Measurements from ENCODE around the gene EML3. TPM values are rescaled to one million over a fixed set of nuclear protein-coding genes. Genes with fewer than 3 reads are reported as not detected.
A peak's percentile ranks its signal among the peaks of the same experiment; 100 is the strongest.
"Not testable (repeated sequence)": the region's sequence is repeated elsewhere in the genome, so short reads cannot be mapped to it uniquely, and the experiment has no call there.

EML3 gene
- total RNA-seq, 6 donors from 2014 or later = 31.0 to 148 (median 71.0) TPM

- Histone ChIP-seq H3K36me3 (peaks cover 0 to 26% (median 21%) of the 10 kb centered on the region in 4 donors), H3K4me3 (peak overlapping the region; percentile 79 to 97 (median 90)), H3K9me3 (no peaks in the 10 kb centered on the region), H3K27ac (peak overlapping the region; percentile 88 to 97 (median 95)), H3K4me1 (peaks cover 12 to 32% (median 17%) of the 10 kb centered on the region in 4 donors), H3K27me3 (no peaks in the 10 kb centered on the region)
- no peak for DNase-seq
- no peak for ATAC-seq (ENCODE audit: low FRiP score in 2 of 2)
- WGBS, 2 donors = 31 to 56% methylated on average over 10 to 16 of the region's 16 CpGs
- TF ChIP-seq CTCF (IDR thresholded peaks at IDR 0.05) = no peak
- no peak for TF ChIP-seq POLR2A (IDR thresholded peaks at IDR 0.05)
- no peak for TF ChIP-seq POLR2AphosphoS5 (IDR thresholded peaks at IDR 0.05)
- no peak for TF ChIP-seq EP300 (IDR thresholded peaks at IDR 0.05)
These were observed 39.8 kb upstream of the EML3 start for GRCh38 chr11:62652161-62653006.

- not testable (repeated sequence) for H3K27ac ChIP-seq; DNase-seq; H3K9me3 ChIP-seq; H3K27me3 ChIP-seq; H3K4me3 ChIP-seq; ATAC-seq (ENCODE audit: low FRiP score in 2 of 2)
- Histone ChIP-seq H3K4me1 (peaks cover 24 to 48% (median 28%) of the 10 kb centered on the region in 4 donors), H3K36me3 (peaks cover 0 to 27% (median 21%) of the 10 kb centered on the region in 4 donors)
- 95 to 97% methylated on average over 12 of the region's 12 CpGs for WGBS, 2 donors
These were observed 37.7 kb upstream of the EML3 start for GRCh38 chr11:62650283-62650682.

DNA sequence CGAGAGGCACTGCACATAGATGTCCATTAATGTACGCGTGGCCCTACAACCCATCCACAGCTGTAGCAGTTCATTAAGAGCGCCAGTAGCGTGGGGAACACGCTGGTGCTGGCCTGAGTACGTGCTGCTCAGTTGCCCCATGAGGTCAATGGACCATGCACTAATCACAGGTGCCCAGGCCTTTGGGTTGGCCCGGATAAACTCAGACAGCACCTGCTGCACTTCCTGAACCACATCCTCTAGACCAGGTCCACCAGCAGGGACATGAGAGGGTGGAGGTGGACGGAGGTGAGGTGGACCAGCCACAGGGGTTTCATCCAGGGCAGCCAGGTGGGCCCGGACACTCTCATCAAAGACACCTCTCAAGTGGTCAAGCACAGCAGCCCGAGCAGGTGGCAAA is 36.9 kb upstream of the EML3 start:
- Histone ChIP-seq H3K27me3 (no peaks in the 10 kb centered on the region), H3K4me3 (no peak overlapping the region), H3K9me3 (no peaks in the 10 kb centered on the region), H3K36me3 (peaks cover 0 to 28% (median 21%) of the 10 kb centered on the region in 4 donors), H3K4me1 (peaks cover 29 to 56% (median 34%) of the 10 kb centered on the region in 4 donors), H3K27ac (no peak overlapping the region)
- TF ChIP-seq POLR2A (IDR thresholded peaks at IDR 0.05) = no peak
- no peak for TF ChIP-seq EP300 (IDR thresholded peaks at IDR 0.05)
- TF ChIP-seq POLR2AphosphoS5 (IDR thresholded peaks at IDR 0.05) = no peak
- TF ChIP-seq CTCF (IDR thresholded peaks at IDR 0.05) = no peak
- WGBS, 2 donors = 92 to 95% methylated on average over 9 to 10 of the region's 11 CpGs
- ATAC-seq (ENCODE audit: low FRiP score in 2 of 2) = no peak
- DNase-seq = no peak

DNA sequence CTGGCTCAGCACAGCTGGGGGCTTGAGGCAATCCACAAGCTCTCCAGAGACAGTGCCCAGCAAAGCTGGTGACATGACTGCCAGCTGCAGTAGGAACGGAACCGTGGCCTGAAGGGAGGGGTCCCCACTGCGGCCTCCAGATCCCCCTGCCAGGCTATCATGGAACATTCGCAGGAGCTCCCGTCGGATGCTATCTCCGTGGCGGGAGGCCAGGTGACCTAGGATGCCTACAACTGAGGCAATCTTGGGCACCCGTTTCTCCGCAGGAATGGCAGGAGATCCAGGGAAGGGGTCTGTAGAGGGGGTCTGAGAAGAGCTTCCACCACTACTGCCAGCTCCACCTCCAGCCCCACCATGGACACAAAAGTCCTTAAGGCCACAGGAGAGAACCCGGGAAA is 36.4 kb upstream of the EML3 start:
- no peaks in the 10 kb centered on the region for H3K9me3 ChIP-seq
- peaks cover 29 to 57% (median 34%) of the 10 kb centered on the region in 4 donors for H3K4me1 ChIP-seq
- DNase-seq = no peak
- no peak overlapping the region for H3K4me3 ChIP-seq
- 95 to 98% methylated on average over 10 to 11 of the region's 11 CpGs for WGBS, 2 donors
- H3K27me3 ChIP-seq = no peaks in the 10 kb centered on the region
- H3K27ac ChIP-seq = no peak overlapping the region
- H3K36me3 ChIP-seq = peaks cover 0 to 34% (median 24%) of the 10 kb centered on the region in 4 donors
- TF ChIP-seq POLR2AphosphoS5 (IDR thresholded peaks at IDR 0.05) = no peak
- no peak for TF ChIP-seq CTCF (IDR thresholded peaks at IDR 0.05)
- TF ChIP-seq EP300 (IDR thresholded peaks at IDR 0.05) = no peak
- ATAC-seq (ENCODE audit: low FRiP score in 2 of 2) = no peak

- Histone ChIP-seq H3K9me3 (no peaks in the 10 kb centered on the region), H3K27ac (no peak overlapping the region), H3K4me3 (no peak overlapping the region), H3K27me3 (no peaks in the 10 kb centered on the region), H3K4me1 (peaks cover 29 to 57% (median 34%) of the 10 kb centered on the region in 4 donors), H3K36me3 (peaks cover 0 to 39% (median 30%) of the 10 kb centered on the region in 4 donors)
- no peak for TF ChIP-seq CTCF (IDR thresholded peaks at IDR 0.05)
- no peak for TF ChIP-seq POLR2AphosphoS5 (IDR thresholded peaks at IDR 0.05)
- TF ChIP-seq EP300 (IDR thresholded peaks at IDR 0.05) = no peak
- no peak for TF ChIP-seq POLR2A (IDR thresholded peaks at IDR 0.05)
- ATAC-seq (ENCODE audit: low FRiP score in 2 of 2) = no peak
- peak in 1 of 2 donors; percentile 59 for DNase-seq
- 94 to 95% methylated on average over 7 to 19 of the region's 24 CpGs for WGBS, 2 donors
These were observed 35.8 kb upstream of the EML3 start for GRCh38 chr11:62648185-62648966.

Measured in upper lobe of left lung (tissue), 6 donors.